ENCODE data around the gene FMO3. TPM values are rescaled to one million over a fixed set of nuclear protein-coding genes. Genes with fewer than 3 reads are reported as not detected.

The FMO3 gene
- polyA plus RNA-seq, 1 donor (not counting 4 experiments of a cell fraction or from before 2014, with no cell fraction given): not detected

GRCh38 chr1:171161431-171161830 lies 70.7 kb downstream of the FMO3 start:
- TF ChIP-seq EZH2 (IDR thresholded peaks at IDR 0.05; ENCODE audit: low read length) (no peak), CTCF (optimal IDR thresholded peaks at IDR 0.05 in 1 of 3, IDR thresholded peaks at IDR 0.05 in 1 of 3, conservative IDR thresholded peaks at IDR 0.05 in 1 of 3; ENCODE audit: extremely low read depth in 1 of 3, insufficient read depth in 2 of 3, low read length in 3 of 3) (no peak)
- no peaks in the 10 kb centered on the region for H3K36me3 ChIP-seq (ENCODE audit: control insufficient read depth in 2 of 2, extremely low read depth in 1 of 2, insufficient read depth in 2 of 2, low read length in 2 of 2)
- H2AFZ ChIP-seq (ENCODE audit: control insufficient read depth, low read length): no peak overlapping the region
- FAIRE-seq (no peak), DNase-seq (ENCODE audit: low read depth, low spot score) (no peak)
- H3K4me2 ChIP-seq (ENCODE audit: control insufficient read depth, extremely low read depth, insufficient read depth, low read depth, low read length): no peak overlapping the region
- H3K9me1 ChIP-seq (ENCODE audit: control insufficient read depth, extremely low read depth, insufficient read depth, low read length): no peaks in the 10 kb centered on the region
- no peak overlapping the region for H3K4me3 ChIP-seq (ENCODE audit: control insufficient read depth in 2 of 3, extremely low read depth in 1 of 3, insufficient read depth in 2 of 3, low read depth in 1 of 3, low read length in 3 of 3)
- dilution Hi-C loops (cut with MboI; ENCODE audit: extremely low pct_ligation_motif_present, low sequenced_read_pairs): no loop called here
- H4K20me1 ChIP-seq (ENCODE audit: control insufficient read depth, extremely low read depth, insufficient read depth, low read length): no peaks in the 10 kb centered on the region
- peaks cover 7% of the 10 kb centered on the region for H3K4me1 ChIP-seq (ENCODE audit: control insufficient read depth, extremely low read depth, insufficient read depth, low read length)
- H3K9me3 ChIP-seq (ENCODE audit: control insufficient read depth, low read depth, low read length): no peaks in the 10 kb centered on the region
- no peaks in the 10 kb centered on the region for H3K79me2 ChIP-seq (ENCODE audit: control insufficient read depth, insufficient read depth, low read length)
- no peak overlapping the region for H3K27ac ChIP-seq (ENCODE audit: control insufficient read depth, insufficient read depth, low read length)
- no peaks in the 10 kb centered on the region for H3K27me3 ChIP-seq (ENCODE audit: control insufficient read depth, extremely low read depth, insufficient read depth, low read length)
- no peak overlapping the region for H3K9ac ChIP-seq (ENCODE audit: control insufficient read depth, extremely low read depth, insufficient read depth, low read length)

- no peaks in the 10 kb centered on the region for H3K79me2 ChIP-seq (ENCODE audit: control insufficient read depth, insufficient read depth, low read length)
- H2AFZ ChIP-seq (ENCODE audit: control insufficient read depth, low read length): peak overlapping the region; percentile 76
- peaks cover 20% of the 10 kb centered on the region for H3K4me1 ChIP-seq (ENCODE audit: control insufficient read depth, extremely low read depth, insufficient read depth, low read length)
- no peaks in the 10 kb centered on the region for H3K27me3 ChIP-seq (ENCODE audit: control insufficient read depth, extremely low read depth, insufficient read depth, low read length)
- DNase-seq (ENCODE audit: low read depth, low spot score): peak; percentile 86
- peak overlapping the region; percentile 98 for H3K27ac ChIP-seq (ENCODE audit: control insufficient read depth, insufficient read depth, low read length)
- H3K9me1 ChIP-seq (ENCODE audit: control insufficient read depth, extremely low read depth, insufficient read depth, low read length): no peaks in the 10 kb centered on the region
- no peaks in the 10 kb centered on the region for H3K36me3 ChIP-seq (ENCODE audit: control insufficient read depth in 2 of 2, extremely low read depth in 1 of 2, insufficient read depth in 2 of 2, low read length in 2 of 2)
- peak overlapping the region; percentile 55 for H3K4me2 ChIP-seq (ENCODE audit: control insufficient read depth, extremely low read depth, insufficient read depth, low read depth, low read length)
- H3K9ac ChIP-seq (ENCODE audit: control insufficient read depth, extremely low read depth, insufficient read depth, low read length): peak overlapping the region; percentile 59
- H3K4me3 ChIP-seq (ENCODE audit: control insufficient read depth in 2 of 3, extremely low read depth in 1 of 3, insufficient read depth in 2 of 3, low read depth in 1 of 3, low read length in 3 of 3): no peak overlapping the region
- peak; percentile 70 for FAIRE-seq
- dilution Hi-C loops (cut with MboI; ENCODE audit: extremely low pct_ligation_motif_present, low sequenced_read_pairs): no loop called here
- no peaks in the 10 kb centered on the region for H4K20me1 ChIP-seq (ENCODE audit: control insufficient read depth, extremely low read depth, insufficient read depth, low read length)
- TF ChIP-seq EZH2 (IDR thresholded peaks at IDR 0.05; ENCODE audit: low read length): no peak
- TF ChIP-seq CTCF (optimal IDR thresholded peaks at IDR 0.05 in 1 of 3, IDR thresholded peaks at IDR 0.05 in 1 of 3, conservative IDR thresholded peaks at IDR 0.05 in 1 of 3; ENCODE audit: extremely low read depth in 1 of 3, insufficient read depth in 2 of 3, low read length in 3 of 3): no peak
- no peaks in the 10 kb centered on the region for H3K9me3 ChIP-seq (ENCODE audit: control insufficient read depth, low read depth, low read length)
These were observed 75.7 kb downstream of the FMO3 start for GRCh38 chr1:171166361-171166760.

Small RNAs within 50 kb of the gene (small RNA-seq; reads per million reads assigned to genes)
- 0 reads per million in 3 experiments for gene MIR1295A (ENCODE audit: insufficient read length in 3 of 3, low read depth in 3 of 3, low replicate concordance in 1 of 3)

Other genes with a start within 250 kb of the FMO3 start
- gene MROH9, start 155.4 kb upstream of the FMO3 start, polyA plus RNA-seq: 0.04 to 0.07 TPM (median 0.05 TPM) in 3 replicates
- gene FMO2, start 94.4 kb downstream of the FMO3 start, polyA plus RNA-seq: 0.05 TPM in 2 of 3 replicates, not detected in the other
- 0.07 to 0.17 TPM in 2 of 3 replicates, not detected in the other for gene FMO1, start 157.6 kb downstream of the FMO3 start, polyA plus RNA-seq
- 2.9 to 6.2 TPM (median 4.7 TPM) in 3 replicates for gene FMO4, start 223.3 kb downstream of the FMO3 start, polyA plus RNA-seq

Data from keratinocyte (primary cell).